ENCODE data around the gene HLF.

DNA sequence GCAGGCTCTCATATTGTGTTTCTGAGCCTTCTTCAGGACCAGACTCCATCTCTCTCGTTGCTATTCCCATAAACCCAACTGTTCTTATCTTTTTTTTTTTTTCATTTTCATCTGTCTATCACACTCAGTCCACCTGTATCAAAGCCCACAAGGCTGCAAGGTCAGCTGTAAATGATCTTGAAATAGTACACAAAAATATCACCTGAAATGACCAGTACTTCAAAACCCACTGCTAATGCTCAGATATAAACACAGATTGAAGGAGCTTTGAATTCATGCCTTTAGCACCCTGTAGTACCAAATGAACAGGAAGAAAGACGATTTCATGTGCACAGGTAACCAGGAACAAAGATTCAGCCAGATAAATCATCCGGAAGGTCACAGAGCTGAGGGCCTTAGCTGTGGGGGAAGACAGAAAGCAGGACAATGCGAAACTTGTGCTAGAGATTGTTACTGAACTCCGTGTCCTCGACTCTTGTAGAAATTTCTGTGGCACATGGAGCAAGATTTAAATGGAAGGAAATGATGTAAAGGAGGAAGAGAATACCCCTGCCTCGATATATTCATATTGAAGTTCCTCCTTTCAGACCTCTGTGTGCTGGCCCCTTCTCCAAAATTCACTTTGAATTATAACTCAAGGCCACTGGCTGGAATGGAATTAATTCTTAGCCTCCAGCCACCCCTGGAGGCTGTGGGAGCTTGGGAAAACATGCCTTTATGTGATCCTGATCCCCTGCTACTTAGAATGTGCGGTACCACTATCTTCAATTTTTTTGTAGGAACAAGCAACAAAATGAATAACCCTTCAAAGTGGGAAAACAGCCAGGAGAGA is 4.1 kb downstream of the HLF start:
- TF ChIP-seq CTCF (IDR thresholded peaks at IDR 0.05) = no peak
- no peak for TF ChIP-seq POLR2AphosphoS5 (IDR thresholded peaks at IDR 0.05)
- TF ChIP-seq POLR2A (IDR thresholded peaks at IDR 0.05) = no peak
- TF ChIP-seq EP300 (IDR thresholded peaks at IDR 0.05) = no peak
